ENCODE measurements around the gene DOCK10.

DNA sequence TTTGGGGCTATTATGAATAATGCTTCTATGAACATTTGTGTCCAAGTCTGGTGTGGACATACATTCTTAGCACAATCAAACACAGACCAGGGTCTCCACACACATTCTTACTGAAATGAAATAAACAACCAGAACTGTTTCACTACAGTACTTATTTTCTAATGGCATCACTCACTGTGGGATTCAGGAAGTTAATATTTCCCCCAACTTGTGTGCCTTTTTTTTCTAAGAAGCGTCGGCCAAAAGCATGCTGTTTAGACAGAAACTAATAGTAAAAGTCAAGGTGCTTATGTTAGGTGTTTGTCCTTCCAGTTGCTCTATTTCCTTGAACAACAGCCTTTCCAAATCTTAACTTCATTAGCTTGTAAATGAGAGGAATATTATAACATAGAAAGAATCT is 117.6 kb downstream of the DOCK10 start:
- TF ChIP-seq, protein P1, sequence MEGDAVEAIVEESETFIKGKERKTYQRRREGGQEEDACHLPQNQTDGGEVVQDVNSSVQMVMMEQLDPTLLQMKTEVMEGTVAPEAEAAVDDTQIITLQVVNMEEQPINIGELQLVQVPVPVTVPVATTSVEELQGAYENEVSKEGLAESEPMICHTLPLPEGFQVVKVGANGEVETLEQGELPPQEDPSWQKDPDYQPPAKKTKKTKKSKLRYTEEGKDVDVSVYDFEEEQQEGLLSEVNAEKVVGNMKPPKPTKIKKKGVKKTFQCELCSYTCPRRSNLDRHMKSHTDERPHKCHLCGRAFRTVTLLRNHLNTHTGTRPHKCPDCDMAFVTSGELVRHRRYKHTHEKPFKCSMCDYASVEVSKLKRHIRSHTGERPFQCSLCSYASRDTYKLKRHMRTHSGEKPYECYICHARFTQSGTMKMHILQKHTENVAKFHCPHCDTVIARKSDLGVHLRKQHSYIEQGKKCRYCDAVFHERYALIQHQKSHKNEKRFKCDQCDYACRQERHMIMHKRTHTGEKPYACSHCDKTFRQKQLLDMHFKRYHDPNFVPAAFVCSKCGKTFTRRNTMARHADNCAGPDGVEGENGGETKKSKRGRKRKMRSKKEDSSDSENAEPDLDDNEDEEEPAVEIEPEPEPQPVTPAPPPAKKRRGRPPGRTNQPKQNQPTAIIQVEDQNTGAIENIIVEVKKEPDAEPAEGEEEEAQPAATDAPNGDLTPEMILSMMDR (IDR thresholded peaks at IDR 0.05), result no peak
- TF ChIP-seq EZH2 (IDR thresholded peaks at IDR 0.05; ENCODE audit: borderline replicate concordance, insufficient read depth, low read depth, low read length, poor library complexity, severe bottlenecking), result no peak
